DMS 273 (cell line): ENCODE data around the gene CEP72.
A peak's percentile ranks its signal among the peaks of the same experiment; 100 is the strongest.
"Not testable (repeated sequence)": the region's sequence is repeated elsewhere in the genome, so short reads cannot be mapped to it uniquely, and the experiment has no call there.

Experiments
- DNase-seq: peaks from one replicate; lab custom pipeline; 2025; ENCODE audit not compliant: unreplicated experiment; lab: John Stamatoyannopoulos, UW

CEP72 gene

GRCh38 chr5:580436-580835 lies 31.7 kb upstream of the CEP72 start:
- no peak for DNase-seq

DNA sequence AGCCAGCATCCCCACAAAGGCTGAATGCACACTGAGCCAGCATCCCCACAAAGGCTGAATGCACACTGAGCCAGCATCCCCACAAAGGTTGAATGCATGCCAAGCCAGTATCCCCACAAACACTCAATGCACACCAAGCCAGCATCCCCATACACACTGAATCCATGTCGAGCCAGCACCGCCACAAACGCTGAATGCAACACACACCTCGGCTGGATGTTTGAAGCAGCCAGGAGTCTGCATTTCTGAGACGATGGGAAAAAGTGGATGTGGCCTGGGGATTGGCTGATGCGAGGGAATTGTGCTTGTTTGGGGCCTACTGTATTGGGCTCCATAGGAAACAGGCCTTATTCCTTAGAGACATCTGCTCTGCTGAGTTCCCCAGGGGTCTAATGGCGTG lies 30.9 kb upstream of the CEP72 start:
- no peak for DNase-seq

GRCh38 chr5:581941-582340 lies 30.2 kb upstream of the CEP72 start:
- DNase-seq: no peak

GRCh38 chr5:582445-582844 lies 29.7 kb upstream of the CEP72 start:
- DNase-seq: not testable (repeated sequence)

GRCh38 chr5:582936-583635 lies 29.1 kb upstream of the CEP72 start:
- DNase-seq: no peak

DNA sequence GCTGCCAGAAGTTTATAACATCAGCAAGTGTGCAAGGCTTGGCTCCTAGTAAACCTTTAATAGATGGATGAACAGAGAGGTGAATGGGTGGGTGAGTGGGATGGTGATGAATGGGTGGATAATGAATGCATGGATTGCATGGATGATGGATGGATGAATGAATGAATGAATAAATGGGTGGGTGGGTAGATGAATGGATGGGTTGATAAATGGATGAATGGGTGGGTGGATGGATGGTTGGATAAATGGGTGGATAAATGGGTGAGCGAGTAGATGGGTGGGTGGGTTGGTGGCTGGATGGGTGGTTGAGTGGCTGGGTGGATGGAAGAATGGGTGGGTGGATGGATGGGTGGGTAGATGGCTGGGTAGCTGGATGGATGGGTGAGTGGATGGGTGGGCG lies 28.5 kb upstream of the CEP72 start:
- DNase-seq: no peak

DNA sequence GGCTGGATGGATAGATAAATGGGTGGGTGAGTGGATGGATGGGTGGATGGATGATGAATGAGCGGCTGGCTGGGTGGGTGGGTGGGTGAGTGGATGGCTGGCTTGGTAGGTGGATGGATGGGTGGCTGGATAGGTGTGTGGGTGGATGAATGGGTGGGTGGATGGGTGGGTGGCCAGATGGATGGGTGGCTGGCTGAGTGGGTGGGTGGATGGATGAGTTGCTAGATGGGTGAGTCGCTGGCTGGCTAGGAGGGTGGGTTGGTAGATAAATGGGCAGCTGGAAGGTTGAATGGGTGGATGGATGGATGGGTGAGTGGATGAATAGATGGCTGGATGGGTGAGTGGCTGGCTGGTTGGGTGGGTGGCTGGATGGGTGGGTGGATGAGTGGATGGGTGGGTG lies 27.9 kb upstream of the CEP72 start:
- DNase-seq: no peak

GRCh38 chr5:584846-585245 lies 27.3 kb upstream of the CEP72 start:
- no peak for DNase-seq

DNA sequence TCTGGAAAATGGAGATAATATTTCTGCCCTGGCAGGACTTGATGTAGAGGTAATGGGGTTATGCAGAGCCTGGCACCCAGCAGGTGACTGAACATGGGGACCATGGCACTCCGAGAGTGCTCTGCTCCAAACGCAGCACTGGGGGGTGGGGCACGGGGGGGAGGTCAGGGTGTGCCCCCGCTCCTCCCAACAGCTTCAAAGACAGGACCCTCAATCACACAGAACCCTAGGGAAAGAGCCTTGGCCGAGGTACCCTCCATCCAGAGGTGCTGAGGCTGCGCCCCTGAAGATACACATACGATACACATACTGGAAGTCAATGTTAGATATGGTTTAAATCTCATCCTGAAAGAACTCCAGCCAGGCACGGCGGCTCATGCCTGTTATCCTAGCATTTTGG lies 26.6 kb upstream of the CEP72 start:
- DNase-seq: no peak

DNA sequence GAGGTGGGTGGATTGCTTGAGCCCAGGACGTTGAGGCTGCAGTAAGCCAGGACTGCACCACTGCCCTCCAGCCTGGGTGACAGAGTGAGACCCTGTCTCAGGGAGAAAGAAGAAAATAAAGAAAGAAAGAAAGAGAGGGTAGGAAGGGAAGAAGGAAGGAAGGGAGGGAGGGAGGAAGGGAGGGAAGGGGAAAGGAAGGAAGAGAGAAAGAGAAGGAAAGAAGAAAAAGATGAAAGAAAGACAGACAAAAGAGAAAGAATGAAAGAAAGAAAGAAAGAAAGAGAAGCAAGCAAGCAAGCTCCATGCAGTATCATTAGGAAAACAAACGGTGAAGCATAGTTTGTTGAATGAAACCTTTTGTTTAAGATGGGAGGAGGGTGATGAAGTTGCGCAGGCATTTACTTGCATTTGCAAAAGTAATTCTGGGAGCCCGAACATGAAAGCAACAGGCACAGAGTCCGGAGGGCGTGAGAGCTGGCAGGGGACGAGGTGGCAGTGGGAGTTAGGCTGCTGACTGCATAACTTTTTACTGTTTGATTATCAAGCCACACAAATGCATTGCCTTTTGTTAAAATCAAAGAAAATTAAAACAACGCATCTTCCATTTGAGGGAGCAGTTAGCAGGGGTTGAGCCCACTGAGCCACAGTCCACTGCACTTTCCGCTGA lies 26.0 kb upstream of the CEP72 start:
- DNase-seq: no peak

DNA sequence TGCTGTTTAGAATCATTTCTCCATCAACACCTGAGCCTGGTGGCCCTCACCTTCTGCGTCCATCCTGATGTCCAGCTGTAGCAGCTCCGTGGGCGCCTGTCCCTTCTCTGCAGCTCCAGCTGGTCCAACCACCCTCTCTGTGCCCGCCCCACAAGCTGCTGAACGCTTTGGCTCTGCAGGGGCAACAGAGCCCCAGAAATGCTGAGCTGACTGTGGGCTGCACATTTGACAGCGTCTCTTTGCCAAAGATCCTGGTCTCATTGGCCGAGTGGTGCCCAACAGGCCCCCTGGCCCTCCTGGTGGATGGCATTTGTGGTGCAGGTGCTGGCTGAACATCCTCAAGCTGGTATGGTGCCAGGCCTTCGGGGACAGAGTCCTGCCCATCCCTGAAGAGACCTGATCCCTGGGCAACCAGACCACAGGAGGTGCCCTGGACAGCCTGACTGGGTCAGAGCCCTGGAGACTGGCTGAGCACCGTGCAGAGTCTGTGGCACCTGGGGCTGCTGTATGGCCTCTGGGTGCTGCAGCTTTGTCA lies 25.3 kb upstream of the CEP72 start:
- peak; percentile 42 for DNase-seq

DNA sequence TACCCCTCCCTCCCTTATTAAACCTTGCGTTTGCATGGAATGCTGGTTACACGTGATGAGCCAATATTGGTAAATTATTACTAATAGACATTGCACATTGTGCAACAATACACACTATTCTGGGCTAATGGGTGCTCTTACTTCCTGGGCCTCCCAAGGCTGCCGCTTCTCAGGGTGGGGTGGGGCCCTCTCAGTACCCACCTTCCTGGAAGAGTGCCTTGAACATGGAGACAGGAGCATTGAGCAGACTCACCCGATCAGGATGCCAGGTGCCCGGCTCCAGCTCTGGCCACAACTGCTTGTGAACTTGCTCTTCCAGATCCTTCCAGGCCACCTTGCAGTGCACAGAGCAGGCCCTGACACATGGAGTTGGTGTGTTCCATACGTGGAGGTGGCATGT lies 24.7 kb upstream of the CEP72 start:
- no peak for DNase-seq

- DNase-seq: no peak
These were observed 23.6 kb upstream of the CEP72 start for GRCh38 chr5:588406-588995.

DNA sequence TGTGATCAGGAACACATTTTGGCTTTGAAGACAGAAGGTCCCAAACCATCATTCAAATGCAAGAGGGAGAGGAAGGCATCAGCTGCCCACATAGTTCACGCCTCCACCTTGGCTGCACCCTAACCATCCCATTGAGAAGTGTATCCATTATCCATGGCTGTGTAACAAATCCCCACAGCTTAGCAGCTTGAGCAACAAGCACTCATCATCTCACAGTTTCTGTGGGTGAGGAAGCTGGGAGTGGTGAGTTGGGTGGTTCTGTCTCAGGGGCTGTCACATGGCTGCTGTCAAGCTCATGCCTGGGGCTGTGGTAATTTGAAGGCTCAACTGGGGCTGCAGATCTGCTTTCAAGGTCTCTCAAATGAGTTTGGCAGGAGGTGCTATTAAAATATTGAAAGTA lies 23.0 kb upstream of the CEP72 start:
- no peak for DNase-seq

DNA sequence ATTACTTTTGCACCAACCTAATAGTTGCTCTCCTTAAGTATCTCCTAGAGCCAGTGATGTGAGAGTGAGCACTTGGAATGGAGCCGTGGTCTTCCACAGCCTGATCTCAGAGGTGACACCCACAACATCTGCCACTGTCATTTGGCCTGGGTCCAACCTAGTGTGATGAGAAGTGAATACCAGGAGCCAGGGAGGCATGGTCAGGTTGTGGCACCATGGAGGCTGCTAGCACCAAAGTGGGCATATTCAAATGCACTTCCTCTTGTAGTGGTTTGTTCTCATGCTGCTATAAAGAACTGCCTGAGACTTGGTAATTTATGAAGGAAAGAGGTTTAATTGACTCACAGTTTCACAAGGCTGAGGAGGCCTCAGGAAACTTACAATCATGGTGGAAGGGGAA lies 22.6 kb upstream of the CEP72 start:
- DNase-seq: no peak

DNA sequence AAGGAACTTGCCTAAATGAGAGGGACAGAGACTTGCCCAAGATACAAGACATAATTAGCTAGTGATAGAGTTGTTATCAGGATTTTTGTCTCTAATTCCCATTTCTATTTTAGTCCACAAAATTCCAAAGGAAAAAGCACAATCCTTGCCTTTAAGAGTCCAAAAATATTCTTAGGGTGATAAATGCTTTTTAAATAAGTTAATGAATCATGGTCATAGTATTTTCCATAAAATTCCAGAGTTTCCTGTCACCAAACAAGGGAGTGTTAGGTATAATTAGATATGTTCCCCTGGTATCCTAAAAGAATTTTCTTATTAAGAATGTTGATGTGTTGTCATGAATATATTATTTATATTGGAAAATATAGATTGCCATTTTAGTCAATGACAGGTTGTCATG lies 21.8 kb upstream of the CEP72 start:
- DNase-seq: no peak

GRCh38 chr5:591746-592145 lies 20.4 kb upstream of the CEP72 start:
- DNase-seq: no peak

GRCh38 chr5:592158-592557 lies 20.0 kb upstream of the CEP72 start:
- no peak for DNase-seq

DNA sequence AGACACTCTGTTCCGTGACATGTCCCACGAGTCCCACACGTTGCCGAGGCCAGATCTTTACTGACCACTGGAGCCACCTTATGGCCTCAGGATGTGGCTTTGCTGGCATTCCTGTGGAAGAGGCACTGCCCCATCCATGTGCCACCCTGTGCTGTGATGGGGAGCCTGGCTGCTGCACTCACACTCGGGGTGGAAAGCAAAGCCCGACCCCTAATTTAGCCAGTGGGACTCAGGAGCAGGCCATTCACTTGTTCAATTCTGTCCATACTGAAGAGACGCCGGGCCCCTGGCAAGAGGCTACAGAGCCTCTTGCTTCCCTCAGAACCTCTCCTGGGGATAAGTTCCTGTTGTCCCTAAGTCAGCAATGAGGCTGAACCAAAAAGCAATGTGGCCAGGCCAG lies 18.6 kb upstream of the CEP72 start:
- no peak for DNase-seq

- no peak for DNase-seq
These were observed 17.8 kb upstream of the CEP72 start for GRCh38 chr5:594226-594860.

DNA sequence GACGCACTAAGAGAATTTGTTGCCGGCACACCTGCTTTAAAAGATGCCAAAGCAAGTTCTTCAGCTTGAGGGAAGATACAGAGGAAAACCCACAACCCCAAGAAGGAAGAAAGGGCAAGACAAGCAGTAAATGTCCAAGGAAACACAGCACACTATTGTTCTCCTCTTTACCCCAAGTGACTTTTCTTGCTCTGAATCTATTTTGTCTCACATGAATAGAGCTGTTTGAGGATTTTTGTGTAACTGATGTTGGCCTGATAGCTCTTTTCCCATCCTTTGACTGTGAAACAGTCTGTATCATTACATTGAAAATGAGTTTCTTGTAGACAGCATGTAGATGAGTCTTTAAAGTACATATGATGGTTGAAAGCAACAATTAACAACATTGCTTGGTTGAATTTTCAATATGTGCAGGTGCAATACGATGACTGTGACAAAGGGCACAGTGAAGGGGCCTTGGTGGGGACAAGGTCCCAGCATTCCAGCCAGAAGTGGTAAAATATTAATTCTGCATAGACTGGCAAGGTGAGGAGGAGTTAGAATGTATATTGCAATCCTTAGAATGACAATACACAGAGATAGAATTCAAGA lies 16.8 kb upstream of the CEP72 start:
- DNase-seq: no peak
